Endothelial cell of umbilical vein (primary cell): ENCODE data around the gene MTAP. TPM values are rescaled to one million over a fixed set of nuclear protein-coding genes. Genes with fewer than 3 reads are reported as not detected.

Experiments
- BruUV-seq: library from RNA; stranded (reverse); fragments of 400-500 nt; replicated peaks from 2 replicates; lab custom pipeline; 2021; lab: Mats Ljungman, UMichigan
- CTCF ChIA-PET: fragments of 300-600, 350-600 bp; sonication (Branson Sonifier 250); formaldehyde crosslinking; loops from one replicate; lab custom pipeline; 2021; ENCODE audit warnings: antibody characterized with exemption, inconsistent platforms; lab: Charles Lee
- POLR2A ChIA-PET: fragments of 300-600, 350-600 bp; sonication (Branson Sonifier 250); formaldehyde crosslinking; loops from one replicate; lab custom pipeline; 2021; ENCODE audit warnings: antibody characterized with exemption, inconsistent platforms; lab: Charles Lee
- DNase-seq: peaks from one replicate; pipeline ENCODE4 v3.0.0-alpha.2; 2011; ENCODE audit warnings: low read depth, low spot score
- FAIRE-seq: peaks from 2 replicates; lab custom pipeline; 2011; peaks lifted over from hg19 to GRCh38; lab: Jason Lieb, UNC
- H2AFZ ChIP-seq: 2 replicates; pipeline ENCODE4 v1.6.0; 2012; ENCODE audit warnings: low read depth, low read length, control low read depth, inconsistent platforms
- H3K27ac ChIP-seq: 2 replicates; pipeline ENCODE4 v1.5.1; 2011; ENCODE audit warnings: low read depth, mild to moderate bottlenecking, control low read depth, low read length, moderate library complexity; ENCODE audit not compliant: insufficient read depth
- H3K27me3 ChIP-seq, 2 experiments: 2 replicates each; pipeline versions ENCODE4 v1.6.0 to v1.6.1; 2011; ENCODE audit warnings: low read length in 2 of 2, mixed read lengths in 1 of 2; ENCODE audit not compliant: control insufficient read depth in 2 of 2, insufficient read depth in 2 of 2
- H3K36me3 ChIP-seq, 2 experiments: 2 replicates in 1 of 2; 3 replicates in 1 of 2; pipeline ENCODE4 v1.5.1; 2011; ENCODE audit warnings: low read length in 2 of 2, mild to moderate bottlenecking in 1 of 2, moderate library complexity in 1 of 2; ENCODE audit not compliant: control insufficient read depth in 2 of 2, insufficient read depth in 2 of 2; ENCODE audit errors: extremely low read depth in 1 of 2
- H3K4me1 ChIP-seq: 3 replicates; pipeline ENCODE4 v1.5.1; 2011; ENCODE audit warnings: mild to moderate bottlenecking, low read length; ENCODE audit not compliant: control insufficient read depth, insufficient read depth; ENCODE audit errors: extremely low read depth
- H3K4me2 ChIP-seq: 2 replicates; pipeline ENCODE4 v1.6.1; 2011; ENCODE audit warnings: low read length, control low read depth, mixed read lengths; ENCODE audit not compliant: insufficient read depth
- H3K4me3 ChIP-seq, 3 experiments: fragments of 200-600 bp in 1 of 3; sonication (generic), shearing (Covaris generic) in 1 of 3; replicated peaks in 1 of 3; 2 replicates each; pipeline ENCODE4 v1.5.1; 2011 to 2016; ENCODE audit warnings: control low read depth in 3 of 3, low read length in 3 of 3, mild to moderate bottlenecking in 2 of 3, inconsistent platforms in 1 of 3, low read depth in 1 of 3, moderate library complexity in 1 of 3; ENCODE audit not compliant: insufficient read depth in 1 of 3
- H3K79me2 ChIP-seq: 2 replicates; pipeline ENCODE4 v1.6.0; 2012; ENCODE audit warnings: low read length, inconsistent platforms; ENCODE audit not compliant: control insufficient read depth, insufficient read depth
- H3K9ac ChIP-seq: replicated peaks from 2 replicates; pipeline ENCODE3; 2011; ENCODE audit warnings: low read length, control low read depth; ENCODE audit not compliant: insufficient read depth; ENCODE audit errors: extremely low read depth
- H3K9me1 ChIP-seq: replicated peaks from 3 replicates; pipeline ENCODE4 v1.6.0; 2011; ENCODE audit warnings: mild to moderate bottlenecking, low read length; ENCODE audit not compliant: control insufficient read depth, insufficient read depth; ENCODE audit errors: extremely low read depth
- H3K9me3 ChIP-seq: replicated peaks from 2 replicates; pipeline ENCODE4 v1.5.1; 2012; ENCODE audit warnings: low read length, inconsistent platforms; ENCODE audit not compliant: control insufficient read depth, insufficient read depth
- H4K20me1 ChIP-seq: replicated peaks from 2 replicates; pipeline ENCODE3; 2011; ENCODE audit warnings: mild to moderate bottlenecking, low read length; ENCODE audit not compliant: control insufficient read depth, insufficient read depth; ENCODE audit errors: extremely low read depth
- CTCF ChIP-seq, 2 donors: IDR thresholded peaks; 1 replicate in 1 of 2; 2 replicates in 1 of 2; pipeline ENCODE4 v1.5.1; 2011; ENCODE audit warnings: low read length in 2 of 2, mild to moderate bottlenecking in 2 of 2, moderate library complexity in 2 of 2, control low read depth in 1 of 2, inconsistent platforms in 1 of 2, low read depth in 1 of 2; ENCODE audit not compliant: insufficient read depth in 1 of 2; ENCODE audit errors: extremely low read depth in 1 of 2
- EZH2 ChIP-seq: IDR thresholded peaks from 2 replicates; pipeline ENCODE4 v1.6.1; 2012; ENCODE audit warnings: borderline replicate concordance, low read depth, mild to moderate bottlenecking, moderate library complexity, low read length, inconsistent platforms; ENCODE audit not compliant: severe bottlenecking
- FOS ChIP-seq: IDR thresholded peaks from 2 replicates; pipeline ENCODE4 v1.6.1; 2011; ENCODE audit warnings: mild to moderate bottlenecking, low read length, moderate library complexity, borderline replicate concordance; ENCODE audit not compliant: insufficient read depth
- GATA2 ChIP-seq: IDR thresholded peaks from 2 replicates; pipeline ENCODE4 v1.7.0; 2011; ENCODE audit warnings: low read depth, mild to moderate bottlenecking, moderate library complexity, mixed read lengths, low read length; ENCODE audit not compliant: insufficient read length, insufficient read depth
- JUN ChIP-seq: IDR thresholded peaks from 2 replicates; pipeline ENCODE4 v1.6.1; 2011; ENCODE audit warnings: borderline replicate concordance, low read depth; ENCODE audit not compliant: insufficient read length, insufficient read depth
- MAX ChIP-seq: IDR thresholded peaks from 2 replicates; pipeline ENCODE4 v1.6.1; 2011; ENCODE audit not compliant: insufficient read depth, insufficient read length
- MYC ChIP-seq: IDR thresholded peaks from one replicate; pipeline ENCODE4 v1.6.1; 2011; ENCODE audit warnings: mild to moderate bottlenecking, low read depth, low read length
- POLR2A ChIP-seq: IDR thresholded peaks from 2 replicates; pipeline ENCODE4 v1.6.1; 2012; ENCODE audit warnings: low read depth, mild to moderate bottlenecking, control low read depth, low read length
- POLR2AphosphoS5 ChIP-seq: IDR thresholded peaks from 2 replicates; pipeline ENCODE4 v1.6.1; 2012; ENCODE audit warnings: low read depth, mild to moderate bottlenecking, control low read depth, low read length, moderate library complexity; ENCODE audit not compliant: insufficient read depth
- dilution Hi-C: fragments of 300-500 bp; cut with MboI; formaldehyde crosslinking; loops from one replicate; pipeline ENCODE4 v1.15.0; 2019; ENCODE audit warnings: low sequenced_read_pairs; ENCODE audit not compliant: extremely low pct_ligation_motif_present
- intact Hi-C: fragments of 100-400 bp; cut with micrococcal nuclease; formaldehyde crosslinking; loops from one replicate; pipeline ENCODE4 v1.10.0; 2022
- polyA plus RNA-seq, 4 experiments: library from polyadenylated mRNA; depleted of rRNA in 3 of 4; stranded (reverse) in 3 of 4; unstranded in 1 of 4; fragments of >200 nt; gene quantifications; 2 replicates each; pipeline versions ENCODE4 v1.2.1 to v1.2.3, GENCODE V29; 2011 to 2012; ENCODE audit warnings: missing spikeins in 1 of 4
- total RNA-seq: library from RNA; stranded (reverse); gene quantifications from 2 replicates; pipeline ENCODE4 v1.2.3, GENCODE V29; 2021

The MTAP gene
- total and polyA plus RNA-seq, 2 donors (not counting 3 experiments of a cell fraction or from before 2014, with no cell fraction given) = 11.3 to 55.1 TPM

GRCh38 chr9:21967702-21968101 lies 165.3 kb downstream of the MTAP start:
- CTCF ChIA-PET = interaction anchor here (1.1 to 4.7 kb wide), 9 partner anchors 15 to 271 kb away, joined by 3 to 47 read pairs (median 6); partner anchors contain the start of gene CDKN2B
- Histone ChIP-seq H3K4me2 (no peak overlapping the region), H3K9me1 (no peaks in the 10 kb centered on the region), H3K4me3 (no peak overlapping the region), H4K20me1 (peaks cover 2% of the 10 kb centered on the region), H2AFZ (no peak overlapping the region), H3K27ac (no peak overlapping the region), H3K79me2 (no peaks in the 10 kb centered on the region), H3K4me1 (peaks cover 34% of the 10 kb centered on the region), H3K36me3 (no peaks in the 10 kb centered on the region), H3K9me3 (no peaks in the 10 kb centered on the region), H3K27me3 (peaks cover 65 to 94% of the 10 kb centered on the region in 2 experiments), H3K9ac (no peak overlapping the region)
- POLR2A ChIA-PET = interaction anchor here (0.6 kb wide), 1 partner anchor 277 kb away, joined by 8 read pairs; no protein-coding TSS in a partner anchor
- no peak for TF ChIP-seq MAX
- no peak for TF ChIP-seq GATA2
- TF ChIP-seq FOS = no peak
- no peak for TF ChIP-seq POLR2A
- no peak for TF ChIP-seq POLR2AphosphoS5
- no peak for TF ChIP-seq EZH2
- no peak for TF ChIP-seq MYC
- TF ChIP-seq JUN = no peak
- no peak for TF ChIP-seq CTCF (IDR thresholded peaks at IDR 0.05; ENCODE audit: extremely low read depth in 1 of 2, insufficient read depth in 1 of 2, low read depth in 1 of 2, low read length in 2 of 2)
- BruUV-seq = no TSS peak
- dilution Hi-C loops = no loop called here
- intact Hi-C loops = loop anchor here (1.0 to 2.0 kb wide), 2 partner anchors 8 to 41 kb away; partner anchors contain the start of gene CDKN2B
- DNase-seq (no peak), FAIRE-seq (peak; percentile 8)
